Left renal cortex interstitium (tissue), 4 donors: Measurements from ENCODE around the gene POLR3GL. TPM values are rescaled to one million over a fixed set of nuclear protein-coding genes. Genes with fewer than 3 reads are reported as not detected.

Source experiments
- DNase-seq, 4 donors: peaks; one replicate each; pipeline ENCODE4 v3.0.0-alpha.2; 2013; ENCODE audit warnings: low read depth in 4 of 4, low spot score in 2 of 4, missing footprints in 1 of 4
- polyA plus RNA-seq, 4 donors: library from polyadenylated mRNA; unstranded; fragments of 120-200 nt; gene quantifications; one replicate each; pipeline ENCODE4 v1.2.1, GENCODE V29; 2013; ENCODE audit not compliant: insufficient read length in 4 of 4

POLR3GL gene
- polyA plus RNA-seq, 4 donors = 32.0 to 42.2 (median 33.9) TPM

DNA sequence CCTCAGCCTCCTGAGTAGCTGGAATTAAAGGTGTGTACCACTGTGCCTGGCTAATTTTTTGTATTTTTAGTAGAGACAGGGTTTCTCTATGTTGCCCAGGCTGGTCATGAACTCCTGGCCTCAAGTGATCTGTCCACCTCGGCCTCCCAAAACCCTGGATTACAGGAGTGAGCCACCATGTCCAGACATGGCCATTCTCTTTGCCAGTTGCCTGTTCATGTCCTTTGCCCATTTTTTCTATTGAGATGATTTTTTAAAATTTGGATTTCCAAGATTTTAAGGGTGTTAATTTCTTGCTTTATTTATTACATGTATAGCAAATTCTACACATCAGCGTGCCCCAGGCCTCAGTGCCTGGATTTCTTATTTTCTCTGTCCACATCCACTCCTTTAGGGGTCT is 2.8 kb downstream of the POLR3GL start:
- no peak for DNase-seq

DNA sequence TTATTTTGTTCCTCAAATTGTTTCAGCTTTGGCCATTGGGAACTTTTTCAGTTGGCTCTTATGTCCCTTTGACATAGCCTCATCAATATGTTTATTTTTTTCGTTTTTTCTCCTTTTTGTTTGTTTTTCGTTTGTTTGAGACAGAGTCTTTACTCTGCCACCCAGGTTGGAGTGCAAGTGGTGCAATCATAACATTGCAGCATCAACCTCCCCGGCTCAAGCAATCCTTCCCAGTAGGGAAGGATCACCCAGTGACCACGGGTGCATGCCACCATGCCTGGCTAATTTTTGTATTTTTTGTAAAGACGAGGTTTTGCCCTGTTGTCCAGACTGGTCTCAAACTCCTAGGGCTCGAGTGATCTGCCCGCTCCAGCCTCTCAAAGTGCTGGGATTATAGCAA is 8.1 kb downstream of the POLR3GL start:
- DNase-seq = no peak

DNA sequence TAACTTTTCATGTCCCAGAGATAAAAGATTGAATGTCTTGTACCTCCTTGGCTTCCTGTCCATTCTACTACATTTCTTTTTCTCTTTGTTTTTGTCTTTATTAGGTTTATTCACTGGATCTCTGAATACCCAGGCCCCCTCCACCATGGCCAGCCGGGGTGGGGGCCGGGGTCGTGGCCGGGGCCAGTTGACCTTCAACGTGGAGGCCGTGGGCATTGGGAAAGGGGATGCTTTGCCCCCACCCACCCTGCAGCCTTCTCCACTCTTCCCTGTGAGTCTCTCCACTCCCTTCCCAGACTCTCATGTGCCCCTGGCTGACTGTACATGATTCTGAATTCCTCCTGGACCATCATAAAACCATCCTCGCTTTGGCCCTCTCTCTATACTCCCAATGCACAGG is 10.2 kb downstream of the POLR3GL start:
- no peak for DNase-seq

DNA sequence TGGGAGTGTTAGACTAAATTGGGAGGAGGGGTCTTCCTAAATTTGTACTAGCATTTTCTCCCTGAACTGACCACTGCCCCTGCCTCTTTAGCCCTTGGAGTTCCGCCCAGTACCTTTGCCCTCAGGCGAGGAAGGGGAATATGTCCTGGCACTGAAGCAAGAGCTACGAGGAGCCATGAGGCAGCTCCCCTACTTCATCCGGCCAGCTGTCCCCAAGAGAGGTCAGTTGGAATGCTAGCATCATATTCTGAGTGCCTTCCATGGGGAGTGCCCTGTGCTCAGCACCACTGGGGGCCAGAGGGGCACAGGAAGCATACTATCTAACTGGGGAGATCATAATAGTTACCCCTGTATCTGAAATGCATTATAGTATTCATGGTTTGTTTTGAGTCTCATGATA is 10.7 kb downstream of the POLR3GL start:
- DNase-seq = no peak

DNA sequence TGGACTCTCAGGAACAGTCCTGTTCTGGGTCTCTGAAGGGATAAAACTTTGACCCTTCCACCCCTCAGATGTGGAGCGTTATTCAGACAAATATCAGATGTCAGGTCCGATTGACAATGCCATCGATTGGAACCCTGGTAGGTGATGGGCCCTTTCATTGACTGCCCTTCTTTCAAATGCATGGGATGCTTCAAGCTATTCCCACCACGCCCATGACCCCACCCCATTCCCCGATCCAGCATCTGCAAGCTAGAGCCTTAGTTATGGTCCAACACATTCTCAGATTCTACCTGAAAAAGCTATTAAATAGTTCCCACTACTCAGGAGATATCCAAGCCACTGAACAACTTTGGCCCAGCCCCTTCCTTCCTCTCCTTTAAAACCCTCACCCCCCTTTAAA is 12.5 kb downstream of the POLR3GL start:
- DNase-seq = no peak

DNA sequence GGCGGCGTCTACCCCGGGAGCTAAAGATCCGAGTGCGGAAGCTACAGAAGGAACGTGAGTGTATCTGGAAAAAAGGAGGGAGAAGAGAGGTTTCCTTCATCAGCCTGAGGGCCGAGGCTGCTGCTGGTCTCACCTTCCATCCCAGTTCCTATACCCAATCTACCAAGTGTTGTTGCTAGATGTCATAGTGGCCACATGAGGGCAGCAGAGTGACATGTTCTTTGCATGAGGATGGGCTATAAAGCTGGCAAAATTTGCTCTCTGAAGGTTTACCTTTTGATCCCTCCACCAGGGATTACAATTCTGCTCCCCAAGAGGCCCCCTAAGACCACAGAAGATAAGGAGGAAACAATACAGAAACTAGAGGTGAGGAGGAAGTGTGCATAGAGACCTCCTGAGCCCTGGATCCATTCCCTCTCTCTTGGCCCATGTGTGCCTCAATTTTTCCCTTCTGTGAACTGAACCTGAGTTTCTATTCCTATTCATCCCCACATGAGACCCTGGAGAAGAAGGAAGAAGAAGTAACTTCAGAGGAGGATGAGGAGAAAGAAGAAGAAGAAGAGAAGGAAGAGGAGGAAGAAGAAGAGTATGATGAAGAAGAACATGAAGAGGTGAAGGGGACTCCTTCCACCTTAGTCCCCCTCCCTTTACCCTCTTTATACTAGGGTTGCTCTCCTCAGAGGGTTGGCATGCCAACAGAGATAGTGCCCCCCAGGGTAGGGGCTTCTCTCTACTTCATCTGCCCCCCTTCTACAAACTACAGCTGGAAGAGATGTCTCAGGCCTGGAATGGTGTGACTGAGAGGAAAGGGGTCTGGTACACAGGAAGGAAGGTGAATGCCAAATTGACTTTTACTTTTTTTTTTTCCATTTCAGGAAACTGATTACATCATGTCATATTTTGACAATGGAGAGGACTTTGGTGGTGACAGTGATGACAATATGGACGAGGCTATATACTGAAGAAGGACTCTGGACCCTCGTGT is 13.3 kb downstream of the POLR3GL start:
- DNase-seq = no peak

DNA sequence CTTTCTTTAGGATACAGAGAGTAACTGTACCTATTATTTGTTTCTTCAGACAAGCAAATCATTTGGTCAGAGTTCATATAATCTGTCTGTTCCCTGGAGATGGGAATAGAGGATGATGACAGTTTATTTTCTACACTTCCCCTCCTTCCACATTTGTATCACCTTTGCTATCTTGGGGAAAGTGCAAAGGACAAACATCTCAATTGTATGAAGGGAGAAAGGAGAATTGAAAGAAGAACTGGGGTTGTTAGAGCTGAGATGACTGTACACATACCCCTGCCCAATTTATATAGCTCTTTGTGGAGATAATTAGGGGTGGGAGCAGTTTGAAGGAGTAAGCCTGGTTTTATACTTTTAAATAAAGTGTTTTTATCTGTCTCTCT is 14.0 kb downstream of the POLR3GL start:
- no peak for DNase-seq

DNA sequence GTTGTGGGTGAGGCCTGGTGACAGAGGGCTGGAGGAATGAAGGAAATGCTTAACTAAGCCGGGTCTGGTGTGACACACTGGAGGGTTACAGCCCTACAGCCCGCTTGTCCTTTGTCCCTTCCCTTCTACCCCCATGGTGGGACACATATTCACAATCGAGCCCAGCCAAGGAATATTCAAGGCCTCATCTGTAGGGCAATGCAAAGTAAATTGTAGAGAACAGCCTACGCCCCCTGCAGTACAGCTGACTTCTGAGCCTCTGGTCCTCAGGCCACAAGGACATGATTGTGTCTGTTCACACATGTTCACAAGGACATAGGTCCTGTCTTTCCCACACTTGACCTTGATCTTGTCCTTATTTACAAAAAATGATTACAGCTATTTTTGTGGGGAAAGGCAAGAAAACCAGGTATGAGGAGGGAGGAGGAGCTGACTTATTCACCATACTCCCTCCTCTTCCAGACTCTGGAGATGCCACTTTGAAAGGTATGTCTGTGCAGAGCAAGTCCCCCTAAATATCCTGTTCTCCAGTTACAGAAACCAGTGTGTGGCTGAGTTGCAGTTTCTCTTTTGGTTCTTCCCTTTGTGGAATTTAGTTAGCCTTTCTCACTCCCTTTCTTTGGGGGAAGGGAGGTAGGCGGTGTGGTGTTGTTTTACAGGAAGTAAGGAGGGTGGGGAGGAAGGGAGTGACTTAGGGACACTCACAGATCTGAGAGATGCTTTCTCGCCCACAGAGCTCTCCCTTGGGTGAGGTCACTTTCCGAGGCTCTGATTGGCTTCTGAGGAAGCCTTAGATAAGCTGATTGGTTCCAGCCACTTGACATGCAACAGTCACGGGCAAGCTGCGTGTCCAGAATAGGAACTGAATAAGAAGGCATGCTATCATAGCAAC is 14.6 kb downstream of the POLR3GL start:
- peak; percentile 93 to 98 (median 96) for DNase-seq

DNA sequence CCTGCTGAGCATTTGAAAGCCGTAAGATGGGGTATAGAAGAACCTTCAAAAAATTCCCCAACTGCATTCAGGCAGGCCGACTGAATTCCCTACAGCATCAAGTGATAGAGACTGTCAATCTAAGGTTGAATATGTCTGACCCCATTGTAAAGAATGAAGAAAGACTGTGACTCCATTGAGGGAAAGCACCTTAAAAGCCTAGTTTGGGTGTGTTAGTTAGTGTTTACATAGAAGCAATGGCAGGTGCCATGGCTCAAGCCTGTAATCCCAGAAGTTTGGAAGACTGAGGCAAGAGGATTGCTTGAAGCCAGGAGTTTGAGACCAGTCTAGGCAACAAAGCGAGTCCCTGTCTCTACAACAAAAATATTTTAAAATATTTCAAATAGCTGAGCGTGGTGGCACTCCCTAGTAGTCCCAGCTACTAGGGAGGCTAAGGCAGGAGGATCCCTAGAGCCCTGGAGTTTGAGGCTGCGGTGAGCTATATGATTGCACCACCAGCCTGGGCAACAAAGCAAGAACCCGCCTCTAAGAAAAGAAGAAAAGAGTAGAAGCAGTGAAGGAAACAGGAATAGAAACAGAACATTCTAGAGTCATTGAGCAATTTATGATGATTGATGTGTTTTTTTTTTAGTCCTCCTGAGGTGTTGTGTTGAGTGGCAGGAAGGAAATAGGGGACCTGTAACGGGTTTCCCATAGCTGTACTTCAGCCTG is 15.4 kb downstream of the POLR3GL start:
- DNase-seq = no peak

DNA sequence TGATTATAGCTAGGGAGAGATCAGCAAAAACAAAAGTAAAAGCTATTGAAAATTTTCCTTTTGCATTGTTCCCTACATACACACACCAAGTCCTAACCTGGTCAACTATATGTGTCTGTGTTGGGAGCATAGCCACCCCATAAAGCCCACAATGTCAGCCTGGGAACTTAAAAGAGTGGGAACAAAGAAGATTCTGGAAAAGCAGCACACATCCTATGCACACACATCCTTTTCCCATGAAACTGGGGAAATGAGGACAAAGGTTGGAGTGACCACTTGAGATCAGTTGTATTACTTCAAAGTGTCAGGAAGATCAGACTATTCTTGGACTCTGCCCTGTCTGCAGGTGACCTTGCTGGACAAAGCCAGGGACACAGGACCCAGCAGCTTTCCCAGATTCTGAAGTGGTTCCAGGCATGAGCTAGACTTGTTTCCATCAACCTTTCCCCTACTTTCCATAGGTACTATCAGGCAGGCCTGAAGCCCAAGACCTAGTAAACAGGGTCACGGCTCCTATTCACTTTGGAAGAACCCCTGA is 16.0 kb downstream of the POLR3GL start:
- no peak for DNase-seq

DNA sequence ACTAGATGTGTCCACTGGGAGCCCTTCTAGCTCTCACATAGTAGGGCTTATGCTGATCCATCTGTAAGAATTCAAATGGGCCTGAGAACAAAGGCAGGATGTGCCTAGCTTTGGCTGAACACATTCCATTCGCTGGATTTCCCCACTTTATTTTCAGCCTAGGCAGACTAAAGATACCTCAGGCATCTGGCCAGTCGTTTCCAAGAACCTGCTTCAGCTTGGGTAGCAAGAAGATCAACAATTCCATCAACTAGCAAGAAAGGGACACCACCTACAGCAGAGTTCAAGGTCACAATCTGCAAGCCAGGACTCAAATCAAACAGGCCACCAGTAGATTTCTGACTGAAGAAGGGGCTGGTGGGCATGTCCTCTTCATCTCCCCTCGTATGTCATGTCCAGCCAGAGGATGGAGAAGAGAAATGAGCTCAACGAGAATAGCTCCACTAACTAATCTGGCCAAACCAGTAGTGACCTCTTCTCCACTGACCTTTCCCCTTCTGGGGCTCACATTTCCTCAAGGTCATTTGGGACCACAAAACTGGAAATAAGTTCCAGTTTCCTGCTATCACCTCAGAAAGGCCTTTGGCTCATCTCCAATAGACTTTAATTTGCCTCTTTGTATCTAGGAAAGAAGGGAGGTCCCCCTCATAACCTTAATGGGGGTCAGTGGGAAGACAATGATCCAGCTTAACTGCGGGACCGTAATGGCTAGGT is 17.7 kb downstream of the POLR3GL start:
- DNase-seq = no peak

DNA sequence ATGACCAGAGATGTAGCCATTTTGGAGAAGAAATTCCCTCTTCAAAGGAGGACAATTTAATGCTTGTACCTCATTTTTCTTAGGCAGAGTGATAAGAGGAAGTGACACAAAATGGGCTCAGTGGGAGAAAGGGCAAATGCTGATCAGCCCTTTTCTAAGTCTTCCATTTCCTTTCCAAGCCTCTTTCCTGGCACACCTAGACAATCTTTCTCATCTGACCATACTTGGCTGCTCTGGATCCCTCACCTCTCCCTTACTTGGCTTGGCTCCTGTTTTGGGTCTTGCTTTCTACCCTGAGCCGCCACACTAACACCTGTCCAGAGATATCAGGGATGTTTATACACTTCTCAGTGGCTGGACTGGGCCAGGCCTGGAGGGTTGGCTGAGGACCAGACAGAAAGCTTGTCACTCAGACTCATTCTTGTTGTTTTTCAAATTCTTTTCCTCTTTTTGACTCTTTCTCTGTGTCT is 18.8 kb downstream of the POLR3GL start:
- no peak for DNase-seq

DNA sequence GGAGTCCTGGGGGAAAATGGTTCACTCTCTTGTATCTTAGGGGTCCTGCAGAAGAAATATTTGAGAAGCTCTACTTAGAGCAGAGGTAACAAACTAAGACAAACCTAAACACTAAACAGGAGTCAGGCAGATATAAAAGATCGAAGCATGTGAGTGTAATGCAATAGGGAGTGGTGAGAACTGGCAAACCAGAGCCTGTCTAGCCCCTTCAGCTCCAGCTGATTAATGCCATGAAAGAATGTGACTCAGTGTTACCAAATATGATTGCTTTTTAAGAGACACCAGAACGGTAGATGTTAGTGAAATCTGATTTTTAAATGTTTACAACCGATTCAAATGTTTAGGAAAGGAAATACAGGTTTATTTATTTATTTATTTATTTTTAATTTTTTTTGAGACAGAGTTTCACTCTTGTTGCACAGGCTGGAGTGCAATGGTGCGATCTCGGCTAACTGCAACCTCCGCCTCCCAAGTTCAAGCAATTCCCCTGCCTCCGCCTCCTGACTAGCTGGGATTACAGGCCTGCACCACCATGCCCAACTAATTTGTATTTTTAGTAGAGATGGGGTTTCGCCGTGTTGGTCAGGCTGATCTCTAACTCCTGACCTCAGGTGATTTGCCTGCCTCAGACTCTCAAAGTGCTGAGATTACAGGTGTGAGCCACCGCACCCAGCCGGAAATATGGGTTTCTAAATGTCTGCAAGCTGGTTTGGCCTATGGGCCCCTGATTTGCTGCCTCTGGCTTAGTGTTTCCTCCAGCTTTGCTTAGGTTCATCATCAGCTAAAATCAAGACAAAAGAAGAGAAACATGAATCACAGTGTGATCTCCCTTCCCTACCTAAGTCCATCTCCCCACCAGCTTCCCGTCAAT is 19.7 kb downstream of the POLR3GL start:
- no peak for DNase-seq

DNA sequence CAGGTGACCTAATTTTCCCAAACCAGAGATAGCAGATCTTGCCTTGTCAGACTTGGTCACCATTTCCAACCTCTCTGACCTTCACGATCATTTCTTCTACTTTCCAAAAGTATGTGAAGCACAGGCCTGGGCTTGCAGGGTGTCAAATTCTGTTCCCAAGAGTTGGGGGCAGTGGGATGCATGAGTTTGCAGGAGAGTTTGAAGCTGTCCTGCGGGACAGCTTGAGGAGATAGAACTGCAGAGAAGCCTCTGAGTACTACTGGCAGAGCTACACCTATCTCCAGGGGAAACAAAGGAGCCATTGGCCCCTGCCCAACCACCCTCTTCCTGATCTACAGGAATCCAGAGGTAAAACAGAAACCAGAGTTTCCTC is 20.6 kb downstream of the POLR3GL start:
- no peak for DNase-seq

DNA sequence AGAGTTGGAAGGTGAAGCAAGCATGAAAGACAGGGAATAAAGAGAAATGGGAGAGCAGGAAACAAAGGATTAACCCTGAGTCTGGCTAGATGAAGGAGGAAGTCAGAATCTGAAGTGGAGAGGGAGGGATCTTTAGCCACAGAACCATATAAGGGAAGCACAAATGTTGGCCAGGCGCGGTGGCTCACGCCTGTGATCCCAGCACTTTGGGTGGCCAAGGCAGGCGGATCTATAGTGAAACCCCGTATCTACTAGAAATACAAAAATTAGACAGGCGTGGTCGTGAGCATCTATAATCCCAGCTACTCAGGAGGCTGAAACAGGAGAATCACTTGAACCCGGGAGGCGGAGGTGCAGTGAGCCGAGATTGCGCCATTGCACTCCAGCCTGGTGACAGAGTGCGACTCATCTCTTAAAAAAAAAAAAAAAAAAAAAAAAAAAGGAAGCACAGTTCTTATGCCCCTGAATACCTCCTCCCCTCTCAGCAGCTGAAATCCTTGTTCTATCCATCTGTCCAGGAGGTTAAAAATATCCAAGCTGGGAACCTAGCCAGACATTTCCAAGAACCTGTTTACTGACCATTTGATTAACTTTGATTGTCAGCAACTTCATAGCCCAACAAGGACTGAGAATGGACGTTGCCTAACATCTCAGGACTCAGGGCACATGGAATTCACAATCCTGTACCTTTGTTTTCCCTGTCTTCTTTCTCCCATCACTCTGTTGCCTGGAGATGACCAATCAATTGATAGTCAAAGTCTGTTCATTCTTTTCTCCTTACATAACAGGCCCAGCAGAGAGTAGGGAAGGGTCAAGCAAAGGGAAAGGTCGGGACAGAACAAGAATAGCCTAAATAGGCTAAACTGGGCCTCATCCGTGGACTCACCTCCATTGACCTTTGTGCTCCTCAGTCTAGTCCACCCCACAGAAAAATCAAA is 21.3 kb downstream of the POLR3GL start:
- DNase-seq = no peak

DNA sequence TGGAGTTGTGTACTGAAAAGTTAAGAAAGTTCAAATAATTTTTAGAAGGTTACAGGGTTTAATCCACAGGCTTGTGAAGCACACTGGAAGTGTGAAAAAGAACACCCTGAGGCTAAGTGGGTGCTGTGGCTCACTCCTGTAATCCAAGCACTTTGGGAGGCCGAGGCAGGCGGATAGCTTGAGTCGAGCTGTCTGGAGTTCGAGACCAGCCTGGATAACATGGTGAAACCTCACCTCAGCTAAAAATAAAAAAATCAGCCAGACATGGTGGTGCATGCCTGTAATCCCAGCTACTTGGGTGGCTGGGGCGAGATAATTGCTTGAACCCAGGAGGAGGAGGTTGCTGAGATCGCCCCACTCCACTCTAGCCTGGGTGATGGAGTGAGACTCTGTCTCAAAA is 22.1 kb downstream of the POLR3GL start:
- DNase-seq = no peak

DNA sequence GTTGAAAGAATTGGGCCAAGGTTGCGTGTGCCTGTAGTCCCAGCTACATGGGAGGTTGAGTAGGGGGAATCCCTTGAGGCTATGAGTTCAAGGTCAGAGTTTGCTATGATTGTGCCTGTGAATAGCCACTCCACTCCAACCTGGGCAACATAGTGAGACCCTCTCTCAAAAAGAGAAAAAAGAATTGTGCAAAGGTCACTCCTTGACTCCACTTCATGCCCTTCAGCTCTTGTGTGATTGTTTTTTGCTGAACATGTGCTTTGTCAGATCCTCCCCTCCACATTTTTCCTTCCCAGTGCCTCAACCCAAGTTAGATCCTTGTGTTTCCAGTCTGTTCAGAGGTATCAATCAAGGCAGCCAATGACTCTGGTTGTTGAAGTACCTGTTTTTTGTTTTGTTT is 23.4 kb downstream of the POLR3GL start:
- DNase-seq = no peak

DNA sequence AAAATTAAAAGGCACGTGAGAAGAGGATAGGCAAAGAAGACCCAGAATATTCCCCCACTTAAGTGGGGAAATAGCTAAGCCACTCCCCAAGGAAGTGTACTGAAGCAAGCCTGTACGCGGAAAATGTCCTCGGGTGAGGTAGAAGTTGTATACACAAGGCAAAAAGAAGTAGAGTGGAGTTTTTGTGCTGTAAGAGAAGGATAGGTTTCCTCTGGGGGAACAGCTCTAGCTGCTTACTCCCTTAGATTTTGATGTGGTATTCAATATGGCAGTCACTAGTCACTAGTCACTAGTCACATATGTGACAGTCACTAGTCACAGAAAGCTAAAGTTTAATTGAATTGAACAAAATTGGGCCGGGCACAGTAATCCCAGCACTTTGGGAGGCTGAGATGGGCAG is 24.3 kb downstream of the POLR3GL start:
- DNase-seq = no peak
